ENCODE results near the gene DNM2. TPM values are rescaled to one million over a fixed set of nuclear protein-coding genes. Genes with fewer than 3 reads are reported as not detected.

DNM2 gene
- total RNA-seq, 1 donor from 2014 or later, result 280 TPM

DNA sequence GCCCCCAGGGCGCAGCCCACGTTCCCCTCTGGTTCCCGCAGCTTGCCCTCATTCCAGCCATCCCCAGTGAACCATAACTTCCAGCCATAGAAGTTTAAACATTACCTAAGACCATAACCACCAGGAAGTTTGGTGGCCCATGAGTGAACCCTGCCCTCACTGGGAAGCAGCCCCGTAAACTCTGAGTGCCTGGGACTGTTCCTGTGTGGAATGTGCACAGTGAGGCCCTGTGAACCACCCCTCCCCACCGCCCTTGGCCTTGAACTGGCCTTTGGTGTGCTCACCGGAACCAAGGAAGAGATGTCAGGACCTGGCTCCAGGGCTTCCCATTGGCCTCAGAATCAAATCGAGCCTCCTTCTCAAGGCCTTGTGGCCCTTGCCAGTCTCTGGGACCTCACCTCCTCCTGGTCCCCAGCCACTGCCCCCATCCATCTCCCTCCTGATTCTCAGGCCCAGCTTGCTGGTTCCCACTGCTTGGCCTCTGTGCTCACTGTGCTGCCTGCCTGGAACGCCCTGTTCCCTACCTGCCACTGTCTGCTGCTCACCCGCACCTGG, 46.5 kb downstream of the DNM2 start:
- intact Hi-C loops (cut with DNase I), result no loop called here
- ATAC-seq (peak; percentile 2), DNase-seq (no peak)
- Histone ChIP-seq H3K4me1 (peaks cover 72% of the 10 kb centered on the region), H3K9me3 (no peaks in the 10 kb centered on the region), H3K4me3 (no peak overlapping the region), H3K27ac (peak overlapping the region; percentile 65), H3K27me3 (no peaks in the 10 kb centered on the region), H3K36me3 (peaks cover 26% of the 10 kb centered on the region)
- TF ChIP-seq CTCF (IDR thresholded peaks at IDR 0.05), result no peak

GRCh38 chr19:10766049-10766623, 48.3 kb downstream of the DNM2 start:
- peaks cover 13% of the 10 kb centered on the region for H3K36me3 ChIP-seq
- intact Hi-C loops (cut with DNase I), result no loop called here
- ATAC-seq, result peak; percentile 66

DNA sequence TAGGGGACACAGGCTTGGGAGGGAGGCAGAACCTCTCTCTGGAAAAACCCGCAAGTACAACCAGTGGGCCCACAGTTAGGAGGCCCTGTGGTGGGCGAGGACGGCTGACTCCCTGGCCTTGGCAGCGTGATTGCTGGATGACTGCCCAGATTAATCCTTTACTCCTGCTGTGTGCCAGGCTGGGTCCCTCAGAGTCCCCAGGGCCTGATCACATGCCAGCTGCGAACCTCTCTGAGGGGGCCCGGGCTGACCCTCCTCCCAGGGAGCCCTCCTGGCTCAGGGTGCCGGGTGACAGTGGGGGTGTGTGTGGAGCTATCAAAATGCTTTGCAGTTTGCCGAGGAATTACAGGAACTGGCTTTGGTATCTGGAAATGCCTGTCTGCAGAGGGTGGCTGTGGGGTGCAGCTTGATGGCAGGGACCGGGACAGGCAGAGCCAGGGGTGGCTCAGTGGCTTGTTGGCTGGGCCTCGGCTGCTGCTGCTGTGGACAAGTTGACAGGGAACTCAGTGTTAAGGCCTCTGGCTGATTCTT, 48.9 kb downstream of the DNM2 start:
- H3K9me3 ChIP-seq, result no peaks in the 10 kb centered on the region
- H3K27me3 ChIP-seq, result no peaks in the 10 kb centered on the region
- peak overlapping the region; percentile 71 for H3K27ac ChIP-seq
- intact Hi-C loops (cut with DNase I), result no loop called here
- ATAC-seq, result peak; percentile 19
- TF ChIP-seq CTCF (IDR thresholded peaks at IDR 0.05), result no peak
- H3K36me3 ChIP-seq, result peaks cover 7% of the 10 kb centered on the region
- no peak for DNase-seq
- H3K4me1 ChIP-seq, result peaks cover 71% of the 10 kb centered on the region
- H3K4me3 ChIP-seq, result no peak overlapping the region

More at GRCh38 chr19:10766049-10766623, 48.3 kb downstream of the DNM2 start:
- Histone ChIP-seq H3K4me1 (peaks cover 72% of the 10 kb centered on the region), H3K27me3 (no peaks in the 10 kb centered on the region), H3K9me3 (no peaks in the 10 kb centered on the region), H3K27ac (peak overlapping the region; percentile 71), H3K4me3 (no peak overlapping the region)
- DNase-seq, result peak; percentile 75
- TF ChIP-seq CTCF (IDR thresholded peaks at IDR 0.05), result no peak

DNA sequence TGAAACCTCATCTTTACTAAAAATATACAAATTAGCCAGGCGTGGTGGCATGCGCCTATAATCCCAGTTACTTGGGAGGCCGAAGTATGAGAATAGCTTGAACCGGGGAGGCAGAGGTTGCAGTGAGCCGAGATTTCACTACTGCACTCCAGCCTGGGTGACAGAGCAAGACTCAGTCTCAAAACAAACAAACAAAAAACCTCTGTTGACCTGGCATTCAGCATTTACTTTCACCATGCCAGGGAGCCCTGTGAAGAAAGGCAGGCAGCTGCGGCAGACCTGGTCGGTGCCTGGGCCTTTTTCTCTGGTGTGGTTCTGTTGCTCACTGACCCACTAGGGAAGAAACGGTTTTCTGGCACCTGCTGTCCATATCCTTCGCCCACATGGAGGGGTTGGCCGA, 49.8 kb downstream of the DNM2 start:
- Histone ChIP-seq H3K27me3 (no peaks in the 10 kb centered on the region), H3K36me3 (peaks cover 8% of the 10 kb centered on the region), H3K4me3 (no peak overlapping the region), H3K27ac (peak overlapping the region; percentile 71), H3K4me1 (peaks cover 61% of the 10 kb centered on the region), H3K9me3 (no peaks in the 10 kb centered on the region)
- no peak for DNase-seq
- intact Hi-C loops (cut with DNase I), result no loop called here
- ATAC-seq, result no peak
- no peak for TF ChIP-seq CTCF (IDR thresholded peaks at IDR 0.05)

DNA sequence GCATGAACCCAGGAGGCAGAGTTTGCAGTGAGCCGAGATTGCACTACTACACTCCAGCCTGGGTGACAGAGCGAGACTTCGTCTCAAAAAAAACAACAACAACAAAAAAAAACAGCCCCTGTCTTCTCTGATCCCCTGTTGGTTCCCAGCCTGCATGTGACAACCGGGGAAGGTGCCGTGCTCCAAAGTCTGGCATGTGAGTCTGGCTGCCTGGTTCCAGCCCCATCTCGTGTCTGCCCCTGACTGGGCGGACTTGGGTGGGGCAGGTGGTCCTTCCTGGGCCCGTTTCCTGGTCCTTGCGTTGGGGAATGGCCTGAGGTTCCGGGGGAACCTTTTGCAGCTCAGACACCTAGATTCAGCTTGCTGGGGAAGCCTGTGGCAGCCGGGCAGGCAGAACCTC, 50.5 kb downstream of the DNM2 start:
- H3K27me3 ChIP-seq, result no peaks in the 10 kb centered on the region
- no peak overlapping the region for H3K4me3 ChIP-seq
- no peaks in the 10 kb centered on the region for H3K9me3 ChIP-seq
- H3K27ac ChIP-seq, result no peak overlapping the region
- H3K4me1 ChIP-seq, result peaks cover 54% of the 10 kb centered on the region
- no peak for TF ChIP-seq CTCF (IDR thresholded peaks at IDR 0.05)
- no peak for ATAC-seq
- no peak for DNase-seq
- intact Hi-C loops (cut with DNase I), result no loop called here
- peaks cover 11% of the 10 kb centered on the region for H3K36me3 ChIP-seq
